ENCODE data around the gene CNPY4.

The CNPY4 gene

GRCh38 chr7:100132697-100133151 is 13.3 kb downstream of the CNPY4 start:
- Histone ChIP-seq H3K27me3 (ENCODE audit: insufficient read depth, poor library complexity, severe bottlenecking) (no peaks in the 10 kb centered on the region), H3K4me3 (replicated peaks; ENCODE audit: insufficient read depth, low read length) (no peak overlapping the region), H3K27ac (replicated peaks) (no peak overlapping the region)
- TF ChIP-seq CTCF (IDR thresholded peaks at IDR 0.05; ENCODE audit: insufficient read depth, low read length): peak; percentile 94
- no peak for TF ChIP-seq SPI1 (IDR thresholded peaks at IDR 0.05; ENCODE audit: borderline replicate concordance, low read depth)
- no peak for TF ChIP-seq POLR2AphosphoS5 (IDR thresholded peaks at IDR 0.05; ENCODE audit: low read depth)
- no peak for TF ChIP-seq GABPA (IDR thresholded peaks at IDR 0.05; ENCODE audit: low read depth)
- DNase-seq (ENCODE audit: low read depth in 1 of 2, low spot score in 1 of 2): peak in 1 of 2 experiments; percentile 74

- TF ChIP-seq SPI1 (IDR thresholded peaks at IDR 0.05; ENCODE audit: borderline replicate concordance, low read depth) (no peak), CTCF (IDR thresholded peaks at IDR 0.05; ENCODE audit: insufficient read depth, low read length) (no peak), GABPA (IDR thresholded peaks at IDR 0.05; ENCODE audit: low read depth) (no peak), REST (IDR thresholded peaks at IDR 0.05; ENCODE audit: insufficient replicate concordance, low read depth) (no peak), POLR2AphosphoS5 (IDR thresholded peaks at IDR 0.05; ENCODE audit: low read depth) (no peak)
- no peak overlapping the region for H3K27ac ChIP-seq (replicated peaks)
- H3K4me3 ChIP-seq (replicated peaks; ENCODE audit: insufficient read depth, low read length): no peak overlapping the region
- no peak for DNase-seq (ENCODE audit: low read depth in 1 of 2, low spot score in 1 of 2)
- no peaks in the 10 kb centered on the region for H3K27me3 ChIP-seq (ENCODE audit: insufficient read depth, poor library complexity, severe bottlenecking)
Measured at GRCh38 chr7:100137851-100138760, 18.7 kb downstream of the CNPY4 start.

GRCh38 chr7:100141555-100141949 is 22.1 kb downstream of the CNPY4 start:
- Histone ChIP-seq H3K4me3 (replicated peaks; ENCODE audit: insufficient read depth, low read length) (no peak overlapping the region), H3K27ac (replicated peaks) (peak overlapping the region; percentile 53), H3K27me3 (ENCODE audit: insufficient read depth, poor library complexity, severe bottlenecking) (no peaks in the 10 kb centered on the region)
- peak; percentile 42 to 69 for DNase-seq (ENCODE audit: low read depth in 1 of 2, low spot score in 1 of 2)
- TF ChIP-seq CTCF (IDR thresholded peaks at IDR 0.05; ENCODE audit: insufficient read depth, low read length) (no peak), SPI1 (IDR thresholded peaks at IDR 0.05; ENCODE audit: borderline replicate concordance, low read depth) (no peak; the same call in 1 of the 2 replicates), REST (IDR thresholded peaks at IDR 0.05; ENCODE audit: insufficient replicate concordance, low read depth) (peak; percentile 28), POLR2AphosphoS5 (IDR thresholded peaks at IDR 0.05; ENCODE audit: low read depth) (peak; percentile 42; the same call in 1 of the 2 replicates), GABPA (IDR thresholded peaks at IDR 0.05; ENCODE audit: low read depth) (no peak)
